ENCODE data around the gene LBH.

DNA sequence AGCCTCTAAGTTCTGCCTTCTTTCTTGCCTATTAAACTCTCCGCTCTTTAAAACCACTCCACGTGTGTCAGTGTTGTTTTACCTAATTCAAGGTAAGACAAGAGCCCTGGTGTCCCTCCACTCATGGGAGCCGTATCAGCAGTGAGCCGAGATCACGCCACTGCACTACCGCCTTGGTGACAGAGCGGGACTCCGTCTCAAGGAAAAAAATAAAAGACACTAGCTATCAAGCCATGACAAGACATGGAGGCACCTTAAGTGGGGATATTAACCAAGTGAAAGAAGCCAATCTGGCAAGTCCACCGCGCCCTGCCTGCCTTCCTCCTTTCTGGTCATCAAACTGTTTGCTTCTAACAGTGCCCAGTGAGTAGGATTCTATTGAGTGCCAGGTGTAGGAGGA lies 40.2 kb upstream of the LBH start:
- TF ChIP-seq NFIC (IDR thresholded peaks at IDR 0.05; ENCODE audit: low read length), result no peak
- TF ChIP-seq, protein P1, sequence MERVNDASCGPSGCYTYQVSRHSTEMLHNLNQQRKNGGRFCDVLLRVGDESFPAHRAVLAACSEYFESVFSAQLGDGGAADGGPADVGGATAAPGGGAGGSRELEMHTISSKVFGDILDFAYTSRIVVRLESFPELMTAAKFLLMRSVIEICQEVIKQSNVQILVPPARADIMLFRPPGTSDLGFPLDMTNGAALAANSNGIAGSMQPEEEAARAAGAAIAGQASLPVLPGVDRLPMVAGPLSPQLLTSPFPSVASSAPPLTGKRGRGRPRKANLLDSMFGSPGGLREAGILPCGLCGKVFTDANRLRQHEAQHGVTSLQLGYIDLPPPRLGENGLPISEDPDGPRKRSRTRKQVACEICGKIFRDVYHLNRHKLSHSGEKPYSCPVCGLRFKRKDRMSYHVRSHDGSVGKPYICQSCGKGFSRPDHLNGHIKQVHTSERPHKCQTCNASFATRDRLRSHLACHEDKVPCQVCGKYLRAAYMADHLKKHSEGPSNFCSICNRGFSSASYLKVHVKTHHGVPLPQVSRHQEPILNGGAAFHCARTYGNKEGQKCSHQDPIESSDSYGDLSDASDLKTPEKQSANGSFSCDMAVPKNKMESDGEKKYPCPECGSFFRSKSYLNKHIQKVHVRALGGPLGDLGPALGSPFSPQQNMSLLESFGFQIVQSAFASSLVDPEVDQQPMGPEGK (CRISPR knock-in tag; IDR thresholded peaks at IDR 0.05), result no peak
- TF ChIP-seq, protein P2, sequence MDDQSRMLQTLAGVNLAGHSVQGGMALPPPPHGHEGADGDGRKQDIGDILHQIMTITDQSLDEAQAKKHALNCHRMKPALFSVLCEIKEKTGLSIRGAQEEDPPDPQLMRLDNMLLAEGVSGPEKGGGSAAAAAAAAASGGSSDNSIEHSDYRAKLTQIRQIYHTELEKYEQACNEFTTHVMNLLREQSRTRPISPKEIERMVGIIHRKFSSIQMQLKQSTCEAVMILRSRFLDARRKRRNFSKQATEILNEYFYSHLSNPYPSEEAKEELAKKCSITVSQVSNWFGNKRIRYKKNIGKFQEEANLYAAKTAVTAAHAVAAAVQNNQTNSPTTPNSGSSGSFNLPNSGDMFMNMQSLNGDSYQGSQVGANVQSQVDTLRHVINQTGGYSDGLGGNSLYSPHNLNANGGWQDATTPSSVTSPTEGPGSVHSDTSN (CRISPR knock-in tag; IDR thresholded peaks at IDR 0.05; ENCODE audit: borderline replicate concordance), result no peak
- TF ChIP-seq, protein P3, sequence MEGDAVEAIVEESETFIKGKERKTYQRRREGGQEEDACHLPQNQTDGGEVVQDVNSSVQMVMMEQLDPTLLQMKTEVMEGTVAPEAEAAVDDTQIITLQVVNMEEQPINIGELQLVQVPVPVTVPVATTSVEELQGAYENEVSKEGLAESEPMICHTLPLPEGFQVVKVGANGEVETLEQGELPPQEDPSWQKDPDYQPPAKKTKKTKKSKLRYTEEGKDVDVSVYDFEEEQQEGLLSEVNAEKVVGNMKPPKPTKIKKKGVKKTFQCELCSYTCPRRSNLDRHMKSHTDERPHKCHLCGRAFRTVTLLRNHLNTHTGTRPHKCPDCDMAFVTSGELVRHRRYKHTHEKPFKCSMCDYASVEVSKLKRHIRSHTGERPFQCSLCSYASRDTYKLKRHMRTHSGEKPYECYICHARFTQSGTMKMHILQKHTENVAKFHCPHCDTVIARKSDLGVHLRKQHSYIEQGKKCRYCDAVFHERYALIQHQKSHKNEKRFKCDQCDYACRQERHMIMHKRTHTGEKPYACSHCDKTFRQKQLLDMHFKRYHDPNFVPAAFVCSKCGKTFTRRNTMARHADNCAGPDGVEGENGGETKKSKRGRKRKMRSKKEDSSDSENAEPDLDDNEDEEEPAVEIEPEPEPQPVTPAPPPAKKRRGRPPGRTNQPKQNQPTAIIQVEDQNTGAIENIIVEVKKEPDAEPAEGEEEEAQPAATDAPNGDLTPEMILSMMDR (CRISPR knock-in tag; IDR thresholded peaks at IDR 0.05), result no peak
